ENCODE results near the gene ADAMTS6.

GRCh38 chr5:65261499-65261898 is 220.2 kb downstream of the ADAMTS6 start:
- TF ChIP-seq POLR2AphosphoS5 (IDR thresholded peaks at IDR 0.05; ENCODE audit: low read depth, low read length) = no peak
- no peak for TF ChIP-seq POLR2A (IDR thresholded peaks at IDR 0.05; ENCODE audit: low read depth, low read length)
- no peak for TF ChIP-seq TAF1 (IDR thresholded peaks at IDR 0.05; ENCODE audit: low read depth, low read length)
- TF ChIP-seq PAX5 (IDR thresholded peaks at IDR 0.05; ENCODE audit: insufficient read depth, low read length, severe bottlenecking) = no peak
- TF ChIP-seq SPI1 (IDR thresholded peaks at IDR 0.05; ENCODE audit: low read depth, low read length) = no peak

Data from GM12891 (cell line).